ENCODE results near the gene FMN1. TPM values are rescaled to one million over a fixed set of nuclear protein-coding genes. Genes with fewer than 3 reads are reported as not detected.

FMN1 gene
- total and polyA plus RNA-seq, 8 donors, result 1.9 to 10.2 (median 3.0) TPM

DNA sequence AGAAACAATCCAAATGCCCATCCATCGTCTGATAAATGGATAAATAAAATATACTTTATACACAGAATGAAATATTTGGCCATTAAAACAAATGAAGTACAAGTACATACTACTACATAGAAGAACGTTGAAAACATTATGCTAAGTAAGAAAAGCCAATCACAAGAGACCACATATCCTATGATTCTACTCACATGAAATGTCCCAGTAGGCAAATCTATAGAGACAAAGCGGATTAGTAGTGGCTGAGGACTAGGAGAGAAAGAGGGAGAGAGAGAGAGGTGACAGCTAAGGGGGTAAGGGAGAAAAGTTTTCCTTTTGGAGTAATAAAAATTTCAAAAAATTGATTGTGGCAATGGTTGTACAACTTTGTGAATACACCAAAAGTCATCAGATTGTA, 329.7 kb downstream of the FMN1 start:
- intact Hi-C loops (cut with DNase I), result no loop called here
- H3K36me3 ChIP-seq, result no peaks in the 10 kb centered on the region
- H3K4me1 ChIP-seq, result no peaks in the 10 kb centered on the region
- no peak overlapping the region for H3K27ac ChIP-seq
- TF ChIP-seq CTCF (IDR thresholded peaks at IDR 0.05), result no peak
- 80 to 89% methylated on average over 3 of the region's 3 CpGs for WGBS, 2 donors
- ATAC-seq (no peak), FAIRE-seq (no peak), DNase-seq (no peak)
- no peaks in the 10 kb centered on the region for H3K27me3 ChIP-seq
- H3K9me3 ChIP-seq, result no peaks in the 10 kb centered on the region
- no peak overlapping the region for H3K4me3 ChIP-seq

- no peaks in the 10 kb centered on the region for H3K36me3 ChIP-seq
- WGBS, 2 donors, result 95 to 96% methylated on average over 1 of the region's 1 CpG
- H3K27me3 ChIP-seq, result no peaks in the 10 kb centered on the region
- no peaks in the 10 kb centered on the region for H3K4me1 ChIP-seq
- no peaks in the 10 kb centered on the region for H3K9me3 ChIP-seq
- no peak overlapping the region for H3K4me3 ChIP-seq
- intact Hi-C loops (cut with DNase I), result no loop called here
- H3K27ac ChIP-seq, result no peak overlapping the region
- FAIRE-seq (no peak), ATAC-seq (no peak), DNase-seq (no peak)
- TF ChIP-seq CTCF (IDR thresholded peaks at IDR 0.05), result no peak
These were observed 330.5 kb downstream of the FMN1 start for GRCh38 chr15:32864051-32864450.

DNA sequence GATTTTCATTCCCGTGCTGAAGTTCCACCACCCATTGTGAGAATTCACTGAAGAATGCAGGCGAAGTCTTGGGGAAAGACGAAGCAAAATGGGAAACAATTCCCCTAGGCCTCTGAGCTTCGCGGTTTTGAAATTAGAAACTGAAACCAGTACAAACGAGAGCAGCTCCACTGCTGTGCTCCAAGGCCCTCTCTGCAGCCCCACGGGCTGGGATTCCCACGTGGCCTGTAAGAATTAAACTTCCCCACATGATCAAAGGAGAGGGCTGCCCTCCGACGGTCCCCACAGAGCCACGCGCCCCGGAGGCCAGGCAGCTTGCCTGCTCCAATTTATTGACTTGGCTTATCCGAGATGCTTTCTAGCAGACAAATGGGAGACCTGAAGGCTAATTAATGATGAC, 332.8 kb downstream of the FMN1 start:
- FAIRE-seq (no peak), ATAC-seq (peak; percentile 28 to 87 (median 76)), DNase-seq (no peak)
- intact Hi-C loops (cut with DNase I), result no loop called here
- Histone ChIP-seq H3K4me1 (no peaks in the 10 kb centered on the region), H3K36me3 (no peaks in the 10 kb centered on the region), H3K27me3 (no peaks in the 10 kb centered on the region), H3K27ac (no peak overlapping the region), H3K4me3 (no peak overlapping the region), H3K9me3 (no peaks in the 10 kb centered on the region)
- 40 to 49% methylated on average over 14 of the region's 14 CpGs for WGBS, 2 donors
- TF ChIP-seq CTCF (IDR thresholded peaks at IDR 0.05), result no peak

DNA sequence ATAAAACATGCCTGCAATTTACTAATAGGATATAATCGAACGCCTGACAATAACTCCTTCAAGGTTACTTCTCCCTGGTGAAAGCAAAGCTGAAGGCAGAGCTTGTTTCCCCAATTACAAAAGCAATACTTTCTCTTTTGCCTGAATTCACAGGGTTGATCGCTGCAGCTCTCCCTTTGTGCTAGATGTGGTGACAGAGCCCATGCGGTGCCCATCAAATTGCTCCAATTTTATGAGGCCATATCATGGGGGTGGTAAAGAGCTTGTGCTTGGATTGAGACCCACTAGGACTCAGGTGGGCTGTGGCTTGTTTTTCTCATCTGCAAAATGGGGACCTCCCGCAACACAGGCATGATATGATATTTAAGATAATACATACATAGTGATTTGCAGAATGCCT, 333.3 kb downstream of the FMN1 start:
- FAIRE-seq, result no peak
- TF ChIP-seq CTCF (IDR thresholded peaks at IDR 0.05), result no peak
- H3K36me3 ChIP-seq, result no peaks in the 10 kb centered on the region
- intact Hi-C loops (cut with DNase I), result no loop called here
- ATAC-seq, result no peak
- H3K9me3 ChIP-seq, result no peaks in the 10 kb centered on the region
- no peaks in the 10 kb centered on the region for H3K4me1 ChIP-seq
- no peaks in the 10 kb centered on the region for H3K27me3 ChIP-seq
- no peak overlapping the region for H3K27ac ChIP-seq
- DNase-seq, result no peak
- H3K4me3 ChIP-seq, result no peak overlapping the region
- WGBS, 2 donors, result 94 to 98% methylated on average over 5 of the region's 5 CpGs

GRCh38 chr15:32859996-32860395, 334.5 kb downstream of the FMN1 start:
- intact Hi-C loops (cut with DNase I), result no loop called here
- H3K27ac ChIP-seq, result no peak overlapping the region
- H3K4me3 ChIP-seq, result no peak overlapping the region
- ATAC-seq, result no peak
- TF ChIP-seq CTCF (IDR thresholded peaks at IDR 0.05), result no peak
- FAIRE-seq, result no peak
- 86 to 88% methylated on average over 2 of the region's 2 CpGs for WGBS, 2 donors
- H3K27me3 ChIP-seq, result no peaks in the 10 kb centered on the region
- no peaks in the 10 kb centered on the region for H3K9me3 ChIP-seq
- DNase-seq, result no peak
- no peaks in the 10 kb centered on the region for H3K4me1 ChIP-seq
- H3K36me3 ChIP-seq, result no peaks in the 10 kb centered on the region
